GM12878 (cell line): ENCODE results near the gene GRIK3. TPM values are rescaled to one million over a fixed set of nuclear protein-coding genes. Genes with fewer than 3 reads are reported as not detected.

Experiments
- ATAC-seq: fragments of 200-7000 bp; cut with Tn5 transposase; 3 replicates; pipeline ENCODE4 v1.9.1; 2020; ENCODE audit warnings: mild to moderate bottlenecking, moderate library complexity
- BruUV-seq: library from RNA; stranded (reverse); fragments of 400-500 nt; replicated peaks from 2 replicates; lab custom pipeline; 2021; lab: Mats Ljungman, UMichigan
- CTCF ChIA-PET: fragments of 300-600 bp; sonication (Branson Sonifier 250); formaldehyde crosslinking; extraction: SDS; loops from one replicate; lab custom pipeline; 2021; ENCODE audit warnings: inconsistent platforms; lab: Yijun Ruan, JAX
- POLR2A ChIA-PET: fragments of 350-600 bp; formaldehyde crosslinking; extraction: SDS; loops from one replicate; lab custom pipeline; 2021; ENCODE audit warnings: inconsistent platforms; lab: Charles Lee
- RAD21 ChIA-PET: fragments of 300-600 bp; sonication (Branson Sonifier 250); formaldehyde crosslinking; loops from one replicate; lab custom pipeline; 2023; ENCODE audit warnings: antibody characterized with exemption; ENCODE audit not compliant: unreplicated experiment; lab: Charles Lee
- SMC1A ChIA-PET: fragments of 300-600 bp; sonication (Branson Sonifier 250); formaldehyde crosslinking; loops from one replicate; lab custom pipeline; 2023; ENCODE audit not compliant: unreplicated experiment, uncharacterized antibody; lab: Charles Lee
- DNase-seq: peaks from one replicate; pipeline ENCODE4 v3.0.0-alpha.2; 2011; ENCODE audit warnings: low read depth, low spot score
- FAIRE-seq: peaks from 3 replicates; lab custom pipeline; 2011; peaks lifted over from hg19 to GRCh38; lab: Jason Lieb, UNC
- H2AFZ ChIP-seq: 2 replicates; pipeline ENCODE4 v1.6.0; 2011; ENCODE audit warnings: low read depth, low read length, control low read depth; ENCODE audit not compliant: control insufficient read depth
- H3K27ac ChIP-seq: 2 replicates; pipeline ENCODE4 v1.5.1; 2011; ENCODE audit warnings: control low read depth; ENCODE audit not compliant: control insufficient read depth, insufficient read depth
- H3K27me3 ChIP-seq, 2 experiments: replicated peaks in 1 of 2; 2 replicates each; pipeline versions ENCODE4 v1.6.0 to v1.6.1; 2011; ENCODE audit warnings: low read length in 1 of 2; ENCODE audit not compliant: control insufficient read depth in 2 of 2, insufficient read depth in 2 of 2
- H3K36me3 ChIP-seq, 2 experiments: 2 replicates each; pipeline ENCODE4 v1.5.1; 2011; ENCODE audit warnings: low read length in 1 of 2; ENCODE audit not compliant: control insufficient read depth in 2 of 2, insufficient read depth in 2 of 2
- H3K4me1 ChIP-seq: 2 replicates; pipeline ENCODE4 v1.6.1; 2011; ENCODE audit warnings: mild to moderate bottlenecking, low read length, moderate library complexity, mixed read lengths; ENCODE audit not compliant: control insufficient read depth, insufficient read depth
- H3K4me2 ChIP-seq: 2 replicates; pipeline ENCODE4 v1.6.0; 2011; ENCODE audit warnings: control low read depth; ENCODE audit not compliant: control insufficient read depth, insufficient read depth
- H3K4me3 ChIP-seq: fragments of 200-600 bp; sonication (generic); 2 replicates; pipeline ENCODE4 v1.5.1; 2016
- H3K79me2 ChIP-seq: 2 replicates; pipeline ENCODE4 v1.6.0; 2011; ENCODE audit warnings: low read length; ENCODE audit not compliant: control insufficient read depth, insufficient read depth
- H3K9ac ChIP-seq: 2 replicates; pipeline ENCODE4 v1.8.0; 2011; ENCODE audit warnings: low read length, control low read depth, mixed read lengths; ENCODE audit not compliant: control insufficient read depth, insufficient read depth
- H3K9me3 ChIP-seq: replicated peaks from 3 replicates; pipeline ENCODE4 v1.5.1; 2011; ENCODE audit warnings: mild to moderate bottlenecking, low read length; ENCODE audit not compliant: control insufficient read depth, insufficient read depth
- H4K20me1 ChIP-seq: 2 replicates; pipeline ENCODE4 v1.6.0; 2011; ENCODE audit not compliant: control insufficient read depth, insufficient read depth
- CBFB ChIP-seq: IDR thresholded peaks from 2 replicates; pipeline ENCODE4 v1.6.1; 2016; ENCODE audit warnings: antibody characterized with exemption, low read depth
- EED ChIP-seq: sonication (generic); IDR thresholded peaks from 2 replicates; pipeline ENCODE4 v1.6.1; 2016; ENCODE audit warnings: antibody characterized with exemption, low read depth
- JUND ChIP-seq: IDR thresholded peaks from 2 replicates; pipeline ENCODE4 v1.6.1; 2012; ENCODE audit warnings: low read depth, mild to moderate bottlenecking, low read length, improper control_type of control experiment, moderate library complexity
- KLF5 ChIP-seq: fragments of 450-650 bp; IDR thresholded peaks from 2 replicates; pipeline ENCODE4 v1.6.1; 2014; ENCODE audit warnings: mild to moderate bottlenecking; ENCODE audit not compliant: partially characterized antibody
- MLLT1 ChIP-seq: fragments of 450-650 bp; IDR thresholded peaks from 2 replicates; pipeline ENCODE4 v1.6.1; 2016; ENCODE audit warnings: mild to moderate bottlenecking
- PAX5 ChIP-seq: IDR thresholded peaks from 2 replicates; pipeline ENCODE4 v1.6.1; 2011; ENCODE audit warnings: low read depth, low read length, borderline replicate concordance
- ZNF622 ChIP-seq: fragments of 450-650 bp; IDR thresholded peaks from 2 replicates; pipeline ENCODE4 v1.6.1; 2017; ENCODE audit warnings: mild to moderate bottlenecking, inconsistent platforms
- WGBS: methylation state at CpG from one replicate; pipeline ENCODE4 v1.1.6; 2016; ENCODE audit warnings: low lambda C conversion rate; ENCODE audit not compliant: insufficient replicate concordance, insufficient coverage; ENCODE audit errors: missing lambda C conversion rate; 5-methylcytosine and 5-hydroxymethylcytosine counted together
- in situ Hi-C: fragments of 300-500 bp; cut with MboI; formaldehyde crosslinking; loops from 9 replicates; pipeline ENCODE4 v1.14.3; 2018; ENCODE audit warnings: mixed read lengths
- intact Hi-C: fragments of 100-400 bp; cut with micrococcal nuclease; formaldehyde crosslinking; loops from one replicate; pipeline ENCODE4 v1.14.2; 2022; ENCODE audit not compliant: unreplicated experiment
- polyA plus RNA-seq, 11 experiments: library from polyadenylated mRNA; depleted of rRNA in 4 of 11; unstranded in 6 of 11; stranded (reverse) in 5 of 11; fragments of >200 nt; fragmentation: Nextera tagmentation in 4 of 11; fragmentation: Illumina TruSeq in 1 of 11; extraction: Ambion mirVana in 4 of 11; extraction: Trizol in 1 of 11; gene quantifications; 1 replicate in 1 of 11; 2 replicates in 10 of 11; pipeline versions ENCODE4 v1.2.1 to v1.2.3, GENCODE V29; 2011 to 2016; ENCODE audit warnings: inconsistent platforms in 2 of 11, missing spikeins in 2 of 11, low read depth in 1 of 11
- total RNA-seq, 4 experiments: library from RNA; depleted of rRNA in 3 of 4; stranded (reverse); fragments of >200 nt in 3 of 4; fragmentation: Illumina TruSeq in 1 of 4; extraction: Trizol in 1 of 4; gene quantifications; 2 replicates each; pipeline versions ENCODE4 v1.2.1 to v1.2.3, GENCODE V29; 2013 to 2021
- TF ChIP-seq, protein P1 (sequence below): fragments of 450-650 bp; IDR thresholded peaks from 2 replicates; pipeline ENCODE4 v1.6.1; 2017; ENCODE audit warnings: mild to moderate bottlenecking, moderate library complexity

Gene GRIK3
- total and polyA plus RNA-seq, 10 of the 15 experiments (the other 5 are each of a cell fraction or from before 2014, with no cell fraction given) = not detected

DNA sequence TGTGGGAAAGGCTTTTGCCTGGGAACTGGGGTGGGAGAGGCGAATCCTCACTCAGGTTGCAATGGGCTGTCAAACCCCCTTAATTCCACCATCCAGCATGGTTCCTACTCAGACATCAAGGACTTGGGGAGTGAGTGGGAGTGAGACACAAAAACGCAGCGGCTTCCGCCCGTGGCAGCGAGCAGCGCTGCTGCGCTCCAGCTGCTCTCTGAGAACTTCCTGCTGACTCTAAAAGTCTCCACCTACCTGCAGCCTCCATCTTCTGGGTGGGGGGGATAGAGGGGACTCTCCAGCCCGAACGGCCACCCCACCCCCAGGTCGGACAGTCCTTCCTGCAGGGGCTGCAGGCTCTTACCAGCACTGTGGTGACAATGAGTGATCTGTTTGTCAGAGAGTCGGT is 184.4 kb downstream of the GRIK3 start:
- no peak overlapping the region for H3K4me3 ChIP-seq
- ChIA-PET RAD21 (no interaction called here), SMC1A (no interaction called here), CTCF (no interaction called here), POLR2A (no interaction called here)
- H3K9me3 ChIP-seq = no peaks in the 10 kb centered on the region
- no peak overlapping the region for H3K9ac ChIP-seq
- TF ChIP-seq EED = no peak
- TF ChIP-seq MLLT1 = no peak
- TF ChIP-seq PAX5 = no peak
- TF ChIP-seq, protein P1, sequence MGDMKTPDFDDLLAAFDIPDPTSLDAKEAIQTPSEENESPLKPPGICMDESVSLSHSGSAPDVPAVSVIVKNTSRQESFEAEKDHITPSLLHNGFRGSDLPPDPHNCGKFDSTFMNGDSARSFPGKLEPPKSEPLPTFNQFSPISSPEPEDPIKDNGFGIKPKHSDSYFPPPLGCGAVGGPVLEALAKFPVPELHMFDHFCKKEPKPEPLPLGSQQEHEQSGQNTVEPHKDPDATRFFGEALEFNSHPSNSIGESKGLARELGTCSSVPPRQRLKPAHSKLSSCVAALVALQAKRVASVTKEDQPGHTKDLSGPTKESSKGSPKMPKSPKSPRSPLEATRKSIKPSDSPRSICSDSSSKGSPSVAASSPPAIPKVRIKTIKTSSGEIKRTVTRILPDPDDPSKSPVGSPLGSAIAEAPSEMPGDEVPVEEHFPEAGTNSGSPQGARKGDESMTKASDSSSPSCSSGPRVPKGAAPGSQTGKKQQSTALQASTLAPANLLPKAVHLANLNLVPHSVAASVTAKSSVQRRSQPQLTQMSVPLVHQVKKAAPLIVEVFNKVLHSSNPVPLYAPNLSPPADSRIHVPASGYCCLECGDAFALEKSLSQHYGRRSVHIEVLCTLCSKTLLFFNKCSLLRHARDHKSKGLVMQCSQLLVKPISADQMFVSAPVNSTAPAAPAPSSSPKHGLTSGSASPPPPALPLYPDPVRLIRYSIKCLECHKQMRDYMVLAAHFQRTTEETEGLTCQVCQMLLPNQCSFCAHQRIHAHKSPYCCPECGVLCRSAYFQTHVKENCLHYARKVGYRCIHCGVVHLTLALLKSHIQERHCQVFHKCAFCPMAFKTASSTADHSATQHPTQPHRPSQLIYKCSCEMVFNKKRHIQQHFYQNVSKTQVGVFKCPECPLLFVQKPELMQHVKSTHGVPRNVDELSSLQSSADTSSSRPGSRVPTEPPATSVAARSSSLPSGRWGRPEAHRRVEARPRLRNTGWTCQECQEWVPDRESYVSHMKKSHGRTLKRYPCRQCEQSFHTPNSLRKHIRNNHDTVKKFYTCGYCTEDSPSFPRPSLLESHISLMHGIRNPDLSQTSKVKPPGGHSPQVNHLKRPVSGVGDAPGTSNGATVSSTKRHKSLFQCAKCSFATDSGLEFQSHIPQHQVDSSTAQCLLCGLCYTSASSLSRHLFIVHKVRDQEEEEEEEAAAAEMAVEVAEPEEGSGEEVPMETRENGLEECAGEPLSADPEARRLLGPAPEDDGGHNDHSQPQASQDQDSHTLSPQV = no peak
- TF ChIP-seq JUND = no peak
- no peak for TF ChIP-seq CBFB
- no peak for TF ChIP-seq ZNF622
- TF ChIP-seq KLF5 = no peak
- no peak overlapping the region for H3K27ac ChIP-seq
- H3K4me2 ChIP-seq = no peak overlapping the region
- ATAC-seq = no peak
- no peaks in the 10 kb centered on the region for H3K36me3 ChIP-seq
- H3K4me1 ChIP-seq = no peaks in the 10 kb centered on the region
- H4K20me1 ChIP-seq = no peaks in the 10 kb centered on the region
- no peak for DNase-seq
- intact Hi-C loops (no loop called here), in situ Hi-C loops (no loop called here)
- peaks cover 5 to 8% of the 10 kb centered on the region in 2 experiments; a peak in 3 of 4 replicates for H3K27me3 ChIP-seq
- H2AFZ ChIP-seq = no peak overlapping the region
- WGBS = 52% methylated on average over 12 of the region's 12 CpGs
- H3K79me2 ChIP-seq = no peaks in the 10 kb centered on the region
- no peak for FAIRE-seq
- BruUV-seq = no TSS peak
